Neuronal stem cell (in vitro differentiated cells): ENCODE results near the gene FBXL13.

Experiments
- DNase-seq: peaks from one replicate; pipeline ENCODE4 v3.0.0-alpha.2; 2013; ENCODE audit warnings: low spot score
- H2AFZ ChIP-seq: one replicate; pipeline ENCODE4 v1.6.1; 2013; ENCODE audit warnings: mild to moderate bottlenecking, low read length, inconsistent platforms
- H2AK5ac ChIP-seq: 2 replicates; pipeline ENCODE4 v1.6.1; 2013; ENCODE audit warnings: low read depth, mild to moderate bottlenecking, inconsistent platforms, low read length, moderate library complexity, mixed read lengths
- H2BK120ac ChIP-seq: 2 replicates; pipeline ENCODE4 v1.6.1; 2013; ENCODE audit warnings: low read depth, mild to moderate bottlenecking, inconsistent platforms, low read length, moderate library complexity, mixed read lengths
- H2BK12ac ChIP-seq: one replicate; pipeline ENCODE4 v1.6.1; 2013; ENCODE audit warnings: low read length, inconsistent platforms
- H2BK15ac ChIP-seq: 2 replicates; pipeline ENCODE4 v1.6.1; 2013; ENCODE audit warnings: mild to moderate bottlenecking, low read length, inconsistent platforms, mixed read lengths
- H2BK5ac ChIP-seq: one replicate; pipeline ENCODE4 v1.6.1; 2013; ENCODE audit warnings: inconsistent platforms, mild to moderate bottlenecking, low read length, moderate library complexity
- H3K14ac ChIP-seq: one replicate; pipeline ENCODE4 v1.6.1; 2013; ENCODE audit warnings: low read length, inconsistent platforms
- H3K18ac ChIP-seq: 2 replicates; pipeline ENCODE4 v1.6.1; 2013; ENCODE audit warnings: low read length, inconsistent platforms
- H3K23ac ChIP-seq: 2 replicates; pipeline ENCODE4 v1.6.1; 2013; ENCODE audit warnings: low read depth, mild to moderate bottlenecking, mixed read lengths, low read length, inconsistent platforms; ENCODE audit not compliant: poor library complexity
- H3K27ac ChIP-seq: replicated peaks from 3 replicates; pipeline ENCODE4 v1.5.1; 2013; ENCODE audit warnings: low read length, inconsistent platforms
- H3K27me3 ChIP-seq, 3 experiments: 2 replicates each; pipeline ENCODE4 v1.6.1; 2013; ENCODE audit warnings: low read length in 3 of 3, mild to moderate bottlenecking in 2 of 3, inconsistent platforms in 1 of 3, low read depth in 1 of 3, mixed read lengths in 1 of 3, moderate library complexity in 1 of 3; ENCODE audit not compliant: control insufficient read depth in 3 of 3, insufficient read depth in 3 of 3
- H3K36me3 ChIP-seq, 2 donors: replicated peaks in 1 of 2; 2 replicates each; pipeline ENCODE4 v1.6.1; 2013; ENCODE audit warnings: low read length in 2 of 2; ENCODE audit not compliant: control insufficient read depth in 2 of 2, insufficient read depth in 2 of 2
- H3K4ac ChIP-seq: 2 replicates; pipeline ENCODE4 v1.6.1; 2013; ENCODE audit warnings: inconsistent platforms, mild to moderate bottlenecking, low read length, moderate library complexity
- H3K4me1 ChIP-seq, 2 donors: 1 replicate in 1 of 2; 2 replicates in 1 of 2; pipeline ENCODE4 v1.6.1; 2013; ENCODE audit warnings: low read length in 2 of 2, low read depth in 1 of 2; ENCODE audit not compliant: control insufficient read depth in 2 of 2, insufficient read depth in 1 of 2
- H3K4me2 ChIP-seq: one replicate; pipeline ENCODE4 v1.6.1; 2013; ENCODE audit warnings: mild to moderate bottlenecking, low read length, inconsistent platforms; ENCODE audit not compliant: insufficient read depth, poor library complexity, severe bottlenecking
- H3K4me3 ChIP-seq, 2 donors: 2 replicates each; pipeline ENCODE4 v1.5.1; 2013; ENCODE audit warnings: low read length in 2 of 2, mild to moderate bottlenecking in 2 of 2, inconsistent platforms in 1 of 2, moderate library complexity in 1 of 2
- H3K79me1 ChIP-seq: one replicate; pipeline ENCODE4 v1.6.1; 2013; ENCODE audit warnings: low read depth, mild to moderate bottlenecking, inconsistent platforms, low read length, moderate library complexity
- H3K9ac ChIP-seq: one replicate; pipeline ENCODE4 v1.6.1; 2013; ENCODE audit warnings: mild to moderate bottlenecking, low read depth, low read length, inconsistent platforms; ENCODE audit not compliant: poor library complexity
- H3K9me3 ChIP-seq, 2 donors: replicated peaks in 1 of 2; 2 replicates each; pipeline versions ENCODE3 to v1.6.1; 2013; ENCODE audit warnings: low read length in 2 of 2, mild to moderate bottlenecking in 2 of 2, inconsistent platforms in 1 of 2, low read depth in 1 of 2, mixed read lengths in 1 of 2, moderate library complexity in 1 of 2; ENCODE audit not compliant: control insufficient read depth in 2 of 2, insufficient read depth in 1 of 2
- H4K8ac ChIP-seq: one replicate; pipeline ENCODE4 v1.6.1; 2013; ENCODE audit warnings: low read depth, mild to moderate bottlenecking, inconsistent platforms, low read length, moderate library complexity
- H4K91ac ChIP-seq: one replicate; pipeline ENCODE4 v1.6.1; 2013; ENCODE audit warnings: low read length, low read depth, mild to moderate bottlenecking, inconsistent platforms; ENCODE audit not compliant: poor library complexity
- WGBS, 2 donors: extraction: QIAGEN DNeasy Blood & Tissue Kit; methylation state at CpG; one replicate each; pipeline ENCODE4 v1.1.7; 2013; ENCODE audit warnings: missing lambda C conversion rate in 2 of 2, mixed read lengths in 1 of 2; ENCODE audit not compliant: insufficient read length in 2 of 2, insufficient replicate concordance in 1 of 2; ENCODE audit errors: extremely low coverage in 2 of 2; 5-methylcytosine and 5-hydroxymethylcytosine counted together

The FBXL13 gene

DNA sequence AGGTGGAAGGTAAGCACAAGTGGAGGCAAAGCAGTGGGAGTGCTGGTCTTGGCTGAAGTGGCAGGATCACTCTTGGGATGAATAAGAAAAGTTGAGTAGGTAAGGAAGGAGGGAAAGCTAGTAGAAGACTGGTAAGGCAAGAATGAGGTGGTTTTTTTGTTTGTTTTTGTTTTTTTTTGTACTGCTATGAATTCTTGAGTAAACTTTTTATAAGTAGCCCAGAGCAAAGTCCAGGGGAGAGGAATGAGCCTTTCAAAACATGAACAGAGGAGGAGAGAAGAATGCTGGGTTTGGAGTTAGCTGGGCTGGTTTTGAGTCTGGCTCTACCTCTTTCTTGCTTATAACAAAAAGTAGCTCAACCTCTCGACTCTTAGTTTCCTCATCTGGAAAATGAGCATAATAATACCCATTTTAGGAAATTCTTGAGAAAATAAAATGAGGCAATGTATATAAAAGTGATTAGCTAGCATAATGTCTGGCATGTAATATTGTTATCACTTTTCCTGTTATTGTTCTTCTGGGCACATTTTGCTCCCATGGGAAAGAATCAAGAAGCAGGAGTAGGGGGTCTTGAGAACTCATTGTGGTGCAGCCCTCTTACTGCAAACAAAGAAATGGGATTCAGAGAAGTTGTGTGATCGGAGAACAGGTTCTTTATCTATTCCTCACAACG lies 185.9 kb downstream of the FBXL13 start:
- Histone ChIP-seq H3K18ac (no peak overlapping the region), H2BK15ac (no peak overlapping the region), H2AFZ (no peak overlapping the region), H3K27me3 (no peaks in the 10 kb centered on the region), H3K4me3 (no peak overlapping the region), H2BK120ac (no peak overlapping the region), H3K79me1 (no peaks in the 10 kb centered on the region), H3K23ac (no peak overlapping the region), H3K9ac (no peak overlapping the region), H3K27ac (no peak overlapping the region), H3K14ac (no peak overlapping the region), H2BK5ac (no peak overlapping the region), H2AK5ac (no peak overlapping the region), H2BK12ac (no peak overlapping the region), H3K4ac (no peak overlapping the region), H4K8ac (no peak overlapping the region), H3K4me2 (no peak overlapping the region), H4K91ac (no peak overlapping the region), H3K36me3 (no peaks in the 10 kb centered on the region), H3K4me1 (no peaks in the 10 kb centered on the region), H3K9me3 (no peaks in the 10 kb centered on the region)
- no CpG with 5 or more reads among the region's 3 CpGs for WGBS, 2 donors
- no peak for DNase-seq

DNA sequence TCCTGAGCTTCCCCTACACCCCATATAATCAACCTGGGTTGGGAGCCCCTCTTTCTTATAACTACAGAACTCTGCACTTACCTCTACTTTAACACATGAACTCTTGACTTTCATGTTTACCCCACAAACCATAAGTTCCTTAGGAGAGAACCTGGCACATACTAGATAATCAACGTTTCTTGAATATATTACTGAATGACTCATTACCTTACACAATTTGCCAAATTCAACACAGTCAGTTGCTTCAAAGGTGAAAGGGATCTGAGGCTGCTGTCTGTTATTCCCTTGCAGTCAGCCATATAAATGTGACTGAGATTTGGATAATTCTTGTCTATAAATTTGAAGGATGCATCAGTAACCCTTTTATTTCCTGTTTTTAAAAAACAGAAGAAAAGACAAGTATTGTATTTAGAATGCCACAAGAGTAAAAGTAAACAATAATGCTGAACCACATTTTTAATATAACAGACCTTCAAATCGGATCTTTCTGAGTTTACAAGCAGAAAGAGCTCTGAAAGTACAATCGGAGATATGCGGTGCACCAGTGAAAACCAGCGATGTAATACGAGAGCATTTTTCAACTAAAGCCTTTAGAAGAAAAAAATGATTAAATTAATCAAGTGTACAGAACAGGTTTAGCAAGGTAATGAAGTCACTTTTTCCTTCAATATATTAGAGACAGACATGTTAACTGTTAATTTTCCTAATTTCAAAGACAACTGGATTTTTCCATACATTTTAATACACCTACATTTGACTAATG lies 191.3 kb downstream of the FBXL13 start:
- no peak overlapping the region for H3K14ac ChIP-seq
- no peak overlapping the region for H4K8ac ChIP-seq
- no peak overlapping the region for H2BK120ac ChIP-seq
- no peak overlapping the region for H3K18ac ChIP-seq
- no peak overlapping the region for H4K91ac ChIP-seq
- H3K4me3 ChIP-seq, result no peak overlapping the region
- H3K36me3 ChIP-seq, result no peaks in the 10 kb centered on the region
- no peak overlapping the region for H2BK12ac ChIP-seq
- H2AFZ ChIP-seq, result no peak overlapping the region
- no peak overlapping the region for H2BK15ac ChIP-seq
- no peaks in the 10 kb centered on the region for H3K79me1 ChIP-seq
- no CpG with 5 or more reads among the region's 6 CpGs for WGBS, 2 donors
- H3K4ac ChIP-seq, result no peak overlapping the region
- no peak overlapping the region for H3K4me2 ChIP-seq
- H3K27me3 ChIP-seq, result no peaks in the 10 kb centered on the region
- H3K23ac ChIP-seq, result no peak overlapping the region
- H3K9ac ChIP-seq, result no peak overlapping the region
- no peaks in the 10 kb centered on the region for H3K9me3 ChIP-seq
- DNase-seq, result no peak
- H3K4me1 ChIP-seq, result peaks cover 0 to 3% of the 10 kb centered on the region in 2 donors
- no peak overlapping the region for H2AK5ac ChIP-seq
- no peak overlapping the region for H3K27ac ChIP-seq
- no peak overlapping the region for H2BK5ac ChIP-seq

DNA sequence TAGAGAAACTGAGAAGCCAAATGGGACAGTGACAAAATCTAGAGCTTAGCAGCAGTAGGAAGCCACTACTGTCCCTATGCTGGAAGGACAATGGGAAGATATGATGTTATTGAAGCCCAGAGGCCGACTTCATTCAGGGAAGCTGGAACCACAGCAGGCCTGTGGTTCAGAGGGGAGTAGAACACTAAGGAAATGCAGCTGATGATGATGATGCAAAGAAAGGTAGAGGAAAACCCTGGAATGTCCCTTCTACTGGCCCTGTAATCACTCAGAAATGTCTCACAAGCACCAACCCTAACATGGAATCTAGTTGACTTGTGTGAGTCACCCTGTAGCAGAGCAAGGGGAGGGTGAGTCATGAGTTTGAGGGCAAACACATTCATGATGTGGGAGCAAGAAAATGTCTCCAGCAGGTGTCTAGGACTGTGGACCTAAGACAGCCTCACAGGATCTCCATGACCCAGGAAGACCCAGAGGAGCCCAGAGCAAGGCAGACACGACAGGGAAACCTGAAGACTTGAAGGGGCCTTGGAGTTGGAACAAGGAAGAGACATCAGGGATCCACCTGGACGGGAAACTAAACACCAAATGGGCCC lies 198.8 kb downstream of the FBXL13 start:
- no peak overlapping the region for H2BK12ac ChIP-seq
- no peak overlapping the region for H3K18ac ChIP-seq
- H2BK15ac ChIP-seq, result no peak overlapping the region
- no peak overlapping the region for H2BK5ac ChIP-seq
- no peak overlapping the region for H3K23ac ChIP-seq
- H3K9me3 ChIP-seq, result no peaks in the 10 kb centered on the region
- H2AK5ac ChIP-seq, result no peak overlapping the region
- no peak overlapping the region for H3K4me3 ChIP-seq
- H3K4me2 ChIP-seq, result no peak overlapping the region
- no peak overlapping the region for H2AFZ ChIP-seq
- H3K79me1 ChIP-seq, result no peaks in the 10 kb centered on the region
- no peak overlapping the region for H2BK120ac ChIP-seq
- WGBS, 2 donors, result no CpG with 5 or more reads among the region's 3 CpGs
- DNase-seq, result no peak
- H3K9ac ChIP-seq, result no peak overlapping the region
- no peak overlapping the region for H3K4ac ChIP-seq
- H4K8ac ChIP-seq, result no peak overlapping the region
- no peak overlapping the region for H3K27ac ChIP-seq
- H3K4me1 ChIP-seq, result peaks cover 0 to 3% of the 10 kb centered on the region in 2 donors
- H3K14ac ChIP-seq, result no peak overlapping the region
- H3K27me3 ChIP-seq, result no peaks in the 10 kb centered on the region
- no peaks in the 10 kb centered on the region for H3K36me3 ChIP-seq
- no peak overlapping the region for H4K91ac ChIP-seq

DNA sequence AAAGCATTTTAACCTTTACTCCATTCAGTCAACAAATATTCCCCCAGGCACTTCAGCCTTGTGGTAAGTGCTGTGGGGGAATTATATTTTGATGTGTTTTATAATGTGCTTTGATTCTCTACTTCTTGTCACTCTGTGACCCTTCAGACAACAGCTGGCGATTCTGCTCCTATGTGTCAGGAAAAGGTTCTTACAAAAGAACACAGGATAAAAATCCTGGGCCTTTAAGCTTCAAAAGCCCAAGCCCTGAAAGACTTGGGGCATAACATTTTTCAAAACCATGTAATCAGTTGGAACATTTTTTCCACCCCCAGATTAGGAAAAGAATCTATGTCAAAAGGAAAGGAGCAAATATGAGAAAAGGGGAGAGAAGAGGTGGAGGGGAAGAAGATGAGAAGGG lies 199.6 kb downstream of the FBXL13 start:
- H3K4me3 ChIP-seq, result no peak overlapping the region
- H3K23ac ChIP-seq, result no peak overlapping the region
- H2AFZ ChIP-seq, result no peak overlapping the region
- H3K4me2 ChIP-seq, result no peak overlapping the region
- no peaks in the 10 kb centered on the region for H3K79me1 ChIP-seq
- H3K9me3 ChIP-seq, result no peaks in the 10 kb centered on the region
- H3K27me3 ChIP-seq, result no peaks in the 10 kb centered on the region
- no peak overlapping the region for H4K91ac ChIP-seq
- H3K4me1 ChIP-seq, result peaks cover 0 to 3% of the 10 kb centered on the region in 2 donors
- H2BK5ac ChIP-seq, result no peak overlapping the region
- no peak overlapping the region for H2BK120ac ChIP-seq
- no peak overlapping the region for H3K27ac ChIP-seq
- H3K9ac ChIP-seq, result no peak overlapping the region
- H2AK5ac ChIP-seq, result no peak overlapping the region
- H2BK12ac ChIP-seq, result no peak overlapping the region
- no peak overlapping the region for H3K14ac ChIP-seq
- no peak overlapping the region for H2BK15ac ChIP-seq
- H3K36me3 ChIP-seq, result no peaks in the 10 kb centered on the region
- no peak overlapping the region for H4K8ac ChIP-seq
- DNase-seq, result no peak
- H3K4ac ChIP-seq, result no peak overlapping the region
- H3K18ac ChIP-seq, result no peak overlapping the region
- WGBS, 2 donors, result no CpG with 5 or more reads among the region's 1 CpG
